ENCODE data around the gene RASA3. TPM values are rescaled to one million over a fixed set of nuclear protein-coding genes. Genes with fewer than 3 reads are reported as not detected.

Gene RASA3
- total and polyA plus RNA-seq, 10 of the 15 experiments (the other 5 are each of a cell fraction or from before 2014, with no cell fraction given) = 0.79 to 33.9 (median 17.6) TPM

DNA sequence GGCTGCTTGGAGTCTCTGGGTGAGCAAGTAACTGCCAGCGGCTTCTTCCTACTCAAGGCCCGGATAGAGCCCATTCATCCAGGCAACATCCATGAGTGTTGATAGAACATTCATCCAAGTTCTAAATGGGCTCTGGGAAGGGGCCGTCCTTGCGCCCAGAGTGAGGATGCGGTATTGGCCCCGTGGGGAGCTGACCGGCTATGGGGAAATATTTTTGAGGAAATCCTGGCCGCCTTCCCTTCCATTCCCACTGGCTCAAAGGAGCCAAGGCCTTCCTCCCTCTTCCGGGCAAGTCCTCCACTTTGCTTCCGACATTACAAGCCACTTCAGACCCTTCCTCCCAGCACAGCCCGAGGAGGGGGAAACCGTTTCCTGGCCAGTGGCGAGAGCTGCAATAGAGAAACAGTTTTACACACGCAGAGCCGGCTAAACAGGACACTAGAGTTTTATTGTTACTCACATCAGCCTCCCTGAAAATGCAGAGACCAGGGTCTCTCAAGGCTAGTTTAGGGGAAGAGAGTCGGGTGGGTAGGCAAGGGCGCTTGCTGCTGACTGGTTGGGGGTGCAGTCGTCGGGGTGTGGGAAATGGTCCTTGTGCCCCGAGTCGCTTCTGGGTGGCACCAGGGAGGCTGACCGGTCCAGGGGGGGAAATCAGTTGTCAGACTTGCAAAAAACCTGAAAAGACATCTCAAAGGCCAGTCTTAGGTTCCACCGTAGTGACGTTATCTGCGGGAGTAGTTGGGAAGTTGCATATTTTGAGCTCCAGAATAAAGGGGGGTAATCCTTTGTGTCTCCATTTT, 196.1 kb downstream of the RASA3 start:
- no peaks in the 10 kb centered on the region for H3K36me3 ChIP-seq (ENCODE audit: control insufficient read depth in 2 of 2, insufficient read depth in 2 of 2, low read length in 1 of 2)
- H3K4me1 ChIP-seq (ENCODE audit: control insufficient read depth, insufficient read depth, low read length) = peaks cover 6% of the 10 kb centered on the region
- ChIA-PET POLR2A (no interaction called here), SMC1A (ENCODE audit: uncharacterized antibody, unreplicated experiment) (interaction anchor here (0.6 kb wide), 1 partner anchor 111 kb away, joined by 3 read pairs; no protein-coding TSS in a partner anchor), CTCF (no interaction called here), RAD21 (ENCODE audit: unreplicated experiment) (no interaction called here)
- H3K9ac ChIP-seq (ENCODE audit: control insufficient read depth, insufficient read depth, low read length) = no peak overlapping the region
- H3K27me3 ChIP-seq (replicated peaks in 1 of 2; ENCODE audit: control insufficient read depth in 2 of 2, insufficient read depth in 2 of 2, low read length in 1 of 2) = peaks cover 0 to 2% of the 10 kb centered on the region in 2 experiments; a peak in 2 of 4 replicates
- intact Hi-C loops (cut with micrococcal nuclease; ENCODE audit: unreplicated experiment) = no loop called here
- no peak overlapping the region for H3K27ac ChIP-seq (ENCODE audit: control insufficient read depth, insufficient read depth)
- no peak for TF ChIP-seq PAX8 (IDR thresholded peaks at IDR 0.05)
- no peak for TF ChIP-seq ZZZ3 (IDR thresholded peaks at IDR 0.05; ENCODE audit: control insufficient read depth, insufficient read length, low read depth)
- TF ChIP-seq, protein P1, sequence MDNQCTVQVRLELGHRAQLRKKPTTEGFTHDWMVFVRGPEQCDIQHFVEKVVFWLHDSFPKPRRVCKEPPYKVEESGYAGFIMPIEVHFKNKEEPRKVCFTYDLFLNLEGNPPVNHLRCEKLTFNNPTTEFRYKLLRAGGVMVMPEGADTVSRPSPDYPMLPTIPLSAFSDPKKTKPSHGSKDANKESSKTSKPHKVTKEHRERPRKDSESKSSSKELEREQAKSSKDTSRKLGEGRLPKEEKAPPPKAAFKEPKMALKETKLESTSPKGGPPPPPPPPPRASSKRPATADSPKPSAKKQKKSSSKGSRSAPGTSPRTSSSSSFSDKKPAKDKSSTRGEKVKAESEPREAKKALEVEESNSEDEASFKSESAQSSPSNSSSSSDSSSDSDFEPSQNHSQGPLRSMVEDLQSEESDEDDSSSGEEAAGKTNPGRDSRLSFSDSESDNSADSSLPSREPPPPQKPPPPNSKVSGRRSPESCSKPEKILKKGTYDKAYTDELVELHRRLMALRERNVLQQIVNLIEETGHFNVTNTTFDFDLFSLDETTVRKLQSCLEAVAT (IDR thresholded peaks at IDR 0.05) = no peak
- TF ChIP-seq IRF4 (IDR thresholded peaks at IDR 0.05; ENCODE audit: low read depth, low read length) = no peak
- TF ChIP-seq YBX1 (IDR thresholded peaks at IDR 0.05) = no peak
- no peak for TF ChIP-seq KAT2A (conservative IDR thresholded peaks at IDR 0.05; ENCODE audit: control insufficient read depth, low read depth, low read length)
- TF ChIP-seq GABPA (IDR thresholded peaks at IDR 0.05; ENCODE audit: low read depth) = no peak
- no peak for TF ChIP-seq SMARCA5 (IDR thresholded peaks at IDR 0.05)
- no TSS peak for BruUV-seq (replicated peaks)
- in situ Hi-C loops (cut with MboI) = no loop called here
- H3K4me2 ChIP-seq (ENCODE audit: control insufficient read depth, insufficient read depth) = no peak overlapping the region
- no peak overlapping the region for H3K4me3 ChIP-seq
- no peak for DNase-seq (ENCODE audit: low read depth, low spot score)
- H4K20me1 ChIP-seq (ENCODE audit: control insufficient read depth, insufficient read depth) = no peaks in the 10 kb centered on the region
- H2AFZ ChIP-seq (ENCODE audit: control insufficient read depth, low read depth, low read length) = no peak overlapping the region
- no peaks in the 10 kb centered on the region; the same call in 2 of the 3 replicates for H3K9me3 ChIP-seq (replicated peaks; ENCODE audit: control insufficient read depth, insufficient read depth, low read length)
- FAIRE-seq = no peak
- no peaks in the 10 kb centered on the region for H3K79me2 ChIP-seq (ENCODE audit: control insufficient read depth, insufficient read depth, low read length)
- 70% methylated on average over 25 of the region's 25 CpGs for WGBS (ENCODE audit: insufficient coverage, insufficient replicate concordance, low lambda C conversion rate, missing lambda C conversion rate)
- no peak for ATAC-seq

Measured in GM12878 (cell line).